Neural progenitor cell (in vitro differentiated cells): ENCODE data around the gene EYS.

Experiments
- CTCF ChIP-seq: fragments of 200-600 bp; sonication (generic); IDR thresholded peaks from 2 replicates; pipeline ENCODE4 v1.5.1; 2017; ENCODE audit warnings: antibody characterized with exemption, mild to moderate bottlenecking
- EZH2 ChIP-seq: fragments of 200-600 bp; sonication (generic); IDR thresholded peaks from 2 replicates; pipeline ENCODE4 v1.6.1; 2017; ENCODE audit warnings: antibody characterized with exemption, mild to moderate bottlenecking, moderate library complexity

GRCh38 chr6:64383277-64383676 lies 1323.7 kb downstream of the EYS start:
- TF ChIP-seq CTCF (no peak), EZH2 (no peak)
